Transverse colon (tissue), 4 donors: ENCODE data around the gene CARM1.

Source experiments
- CTCF ChIP-seq, 5 experiments: fragments of 200-600 bp in 3 of 5; fragments of 450-650 bp in 2 of 5; sonication (generic) in 3 of 5; IDR thresholded peaks; 1 replicate in 2 of 5; 2 replicates in 3 of 5; pipeline ENCODE4 v1.5.1; 2016 to 2017; ENCODE audit warnings: antibody characterized with exemption in 5 of 5, inconsistent platforms in 3 of 5, mild to moderate bottlenecking in 2 of 5, moderate library complexity in 1 of 5
- POLR2A ChIP-seq: fragments of 450-650 bp; IDR thresholded peaks from one replicate; pipeline ENCODE4 v1.6.1; 2016; ENCODE audit warnings: antibody characterized with exemption, mild to moderate bottlenecking, moderate library complexity
- POLR2AphosphoS5 ChIP-seq, 3 donors: sonication (generic); formaldehyde crosslinking; IDR thresholded peaks; one replicate each; pipeline ENCODE4 v1.6.1; 2016; ENCODE audit warnings: antibody characterized with exemption in 3 of 3

- TF ChIP-seq POLR2AphosphoS5 (IDR thresholded peaks at IDR 0.05) (no peak), CTCF (IDR thresholded peaks at IDR 0.05) (no peak), POLR2A (no peak)
These were observed 36.6 kb downstream of the CARM1 start for GRCh38 chr19:10907925-10908324.
